GM23338 (cell line): Measurements from ENCODE around the gene ZCCHC10. TPM values are rescaled to one million over a fixed set of nuclear protein-coding genes. Genes with fewer than 3 reads are reported as not detected.

Experiments used
- ATAC-seq: fragments of 200-7000 bp; cut with Tn5 transposase; 3 replicates; pipeline ENCODE4 v1.9.1; 2020
- DNase-seq: peaks from one replicate; pipeline ENCODE4 v3.0.0-alpha.2; 2015; ENCODE audit warnings: low spot score
- H2AFZ ChIP-seq: fragments of 200-600 bp; sonication (generic); 2 replicates; pipeline ENCODE4 v1.8.0; 2016; ENCODE audit warnings: antibody characterized with exemption, mild to moderate bottlenecking, moderate library complexity
- H3F3A ChIP-seq: fragments of 200-600 bp; sonication (generic); replicated peaks from 2 replicates; pipeline ENCODE4 v1.8.0; 2017; ENCODE audit warnings: antibody characterized with exemption, mixed run types, low read depth
- H3K27ac ChIP-seq: fragments of 200-600 bp; sonication (generic); 2 replicates; pipeline ENCODE4 v1.6.1; 2016; ENCODE audit warnings: low read depth
- H3K27me3 ChIP-seq: fragments of 200-600 bp; sonication (generic); 2 replicates; pipeline ENCODE4 v1.8.0; 2016; ENCODE audit warnings: mild to moderate bottlenecking, mixed run types, moderate library complexity; ENCODE audit not compliant: insufficient read depth
- H3K36me3 ChIP-seq: fragments of 200-600 bp; sonication (generic); 2 replicates; pipeline ENCODE4 v1.8.0; 2016; ENCODE audit warnings: mild to moderate bottlenecking; ENCODE audit not compliant: insufficient read depth
- H3K4me1 ChIP-seq: fragments of 200-600 bp; sonication (generic); 2 replicates; pipeline ENCODE4 v1.8.0; 2016; ENCODE audit warnings: mild to moderate bottlenecking, moderate library complexity; ENCODE audit not compliant: insufficient read depth
- H3K4me2 ChIP-seq: fragments of 200-600 bp; sonication (generic); 2 replicates; pipeline ENCODE4 v1.7.1; 2017; ENCODE audit warnings: mixed run types
- H3K4me3 ChIP-seq: fragments of 200-600 bp; sonication (generic); 2 replicates; pipeline ENCODE4 v1.6.1; 2016; ENCODE audit warnings: mixed run types
- H3K79me2 ChIP-seq: fragments of 200-600 bp; sonication (generic); replicated peaks from 2 replicates; pipeline ENCODE4 v1.8.0; 2017; ENCODE audit warnings: mild to moderate bottlenecking; ENCODE audit not compliant: insufficient read depth
- H3K9me2 ChIP-seq: fragments of 200-600 bp; sonication (generic); 2 replicates; pipeline ENCODE4 v1.8.0; 2017; ENCODE audit not compliant: insufficient read depth
- H4K20me1 ChIP-seq: fragments of 200-600 bp; sonication (generic); replicated peaks from 2 replicates; pipeline ENCODE4 v1.8.0; 2017; ENCODE audit warnings: mild to moderate bottlenecking; ENCODE audit not compliant: insufficient read depth
- H3K27ac Mint-ChIP-seq: 2 replicates; pipeline ENCODE4 v1.8.0; 2020; ENCODE audit warnings: inconsistent platforms, mild to moderate bottlenecking, moderate library complexity, mixed read lengths
- H3K27me3 Mint-ChIP-seq: 3 replicates; pipeline ENCODE4 v1.8.0; 2022; ENCODE audit warnings: low read depth, mild to moderate bottlenecking, moderate library complexity, mixed read lengths, inconsistent platforms; ENCODE audit not compliant: insufficient read depth, poor library complexity
- H3K36me3 Mint-ChIP-seq: 3 replicates; pipeline ENCODE4 v1.8.0; 2021; ENCODE audit warnings: low read depth, mild to moderate bottlenecking, inconsistent platforms, moderate library complexity, mixed read lengths
- H3K4me1 Mint-ChIP-seq: 3 replicates; pipeline ENCODE4 v1.8.0; 2020; ENCODE audit warnings: mild to moderate bottlenecking, inconsistent platforms, mixed read lengths
- H3K4me3 Mint-ChIP-seq: 3 replicates; pipeline ENCODE4 v1.8.0; 2021; ENCODE audit warnings: moderate library complexity, mild to moderate bottlenecking, inconsistent platforms, mixed read lengths
- H3K9me3 Mint-ChIP-seq: 3 replicates; pipeline ENCODE4 v1.8.0; 2020; ENCODE audit warnings: moderate library complexity, mild to moderate bottlenecking, inconsistent platforms, mixed read lengths
- CREB1 ChIP-seq: fragments of 250-450 bp; sonication (Bioruptor Pico); IDR thresholded peaks from 2 replicates; pipeline ENCODE4 v1.5.0; 2020; ENCODE audit warnings: low read depth, mild to moderate bottlenecking, moderate library complexity
- CTCF ChIP-seq, 2 experiments: fragments of 200-600 bp in 1 of 2; sonication (generic) in 1 of 2; conservative IDR thresholded peaks; 2 replicates each; pipeline versions ENCODE4 v1.5.1 to v1.6.1; 2016 to 2017; ENCODE audit warnings: antibody characterized with exemption in 2 of 2, low read depth in 2 of 2, mild to moderate bottlenecking in 2 of 2, moderate library complexity in 1 of 2
- ETS1 ChIP-seq: IDR thresholded peaks from 2 replicates; pipeline ENCODE4 v1.6.1; 2016; ENCODE audit warnings: antibody characterized with exemption
- EZH2 ChIP-seq: fragments of 200-600 bp; sonication (generic); IDR thresholded peaks from one replicate; pipeline ENCODE4 v1.8.0; 2017; ENCODE audit warnings: antibody characterized with exemption, mild to moderate bottlenecking, low read depth; ENCODE audit not compliant: unreplicated experiment
- NANOG ChIP-seq: IDR thresholded peaks from 2 replicates; pipeline ENCODE4 v1.6.1; 2016; ENCODE audit warnings: antibody characterized with exemption, borderline replicate concordance
- POLR2AphosphoS5 ChIP-seq: IDR thresholded peaks from 2 replicates; pipeline ENCODE4 v1.6.1; 2016; ENCODE audit warnings: antibody characterized with exemption, low read depth
- REST ChIP-seq: IDR thresholded peaks from one replicate; pipeline ENCODE4 v1.6.1; 2018; ENCODE audit warnings: antibody characterized with exemption; ENCODE audit not compliant: unreplicated experiment
- STAT1 ChIP-seq: IDR thresholded peaks from one replicate; pipeline ENCODE4 v1.6.1; 2016; ENCODE audit warnings: antibody characterized with exemption; ENCODE audit not compliant: unreplicated experiment
- polyA plus RNA-seq: library from polyadenylated mRNA; unstranded; fragments of >200 nt; fragmentation: Nextera tagmentation; extraction: Ambion mirVana; gene quantifications from 2 replicates; pipeline ENCODE4 v1.2.1, GENCODE V29; 2016
- total RNA-seq: library from RNA; depleted of rRNA; stranded (reverse); fragments of >200 nt; shearing (Covaris generic); gene quantifications from 2 replicates; pipeline ENCODE4 v1.2.3, GENCODE V29; 2014

Gene ZCCHC10
- total and polyA plus RNA-seq, 2 experiments from 2014 or later = 25.3 to 90.1 TPM

GRCh38 chr5:133072021-133072420 lies 45.7 kb upstream of the ZCCHC10 start (continued):
- TF ChIP-seq ETS1 (no peak), STAT1 (no peak), CTCF (conservative IDR thresholded peaks at IDR 0.05; ENCODE audit: low read depth in 2 of 2) (no peak), NANOG (no peak), POLR2AphosphoS5 (no peak)

GRCh38 chr5:133066045-133066444 lies 39.7 kb upstream of the ZCCHC10 start:
- Mint-ChIP-seq H3K36me3 (peaks cover 76% of the 10 kb centered on the region), H3K4me3 (no peak overlapping the region), H3K27ac (no peak overlapping the region), H3K9me3 (no peaks in the 10 kb centered on the region; the same call in 2 of the 3 replicates), H3K4me1 (peaks cover 21% of the 10 kb centered on the region), H3K27me3 (peaks cover 9% of the 10 kb centered on the region)
- H2AFZ ChIP-seq = no peak overlapping the region
- H3K79me2 ChIP-seq = peaks cover 100% of the 10 kb centered on the region
- H3K27me3 ChIP-seq = no peaks in the 10 kb centered on the region
- DNase-seq = no peak
- peak overlapping the region; percentile 5; the same call in 1 of the 2 replicates for H3K27ac ChIP-seq
- peaks cover 23% of the 10 kb centered on the region for H3K4me1 ChIP-seq
- no peak overlapping the region for H3K4me3 ChIP-seq
- H3K4me2 ChIP-seq = no peak overlapping the region
- H3K36me3 ChIP-seq = peaks cover 48% of the 10 kb centered on the region
- no peaks in the 10 kb centered on the region; the same call in 1 of the 2 replicates for H3F3A ChIP-seq
- peaks cover 79% of the 10 kb centered on the region for H4K20me1 ChIP-seq
- no peaks in the 10 kb centered on the region for H3K9me2 ChIP-seq
- ATAC-seq = no peak
- no peak for TF ChIP-seq CREB1 (CRISPR knock-in tag)
- TF ChIP-seq POLR2AphosphoS5 = no peak
- TF ChIP-seq ETS1 = no peak
- TF ChIP-seq REST = no peak
- no peak for TF ChIP-seq NANOG
- no peak for TF ChIP-seq CTCF (conservative IDR thresholded peaks at IDR 0.05; ENCODE audit: low read depth in 2 of 2)
- TF ChIP-seq STAT1 = no peak
- no peak for TF ChIP-seq EZH2
